LHCN-M2 (cell line): ENCODE data around the gene ARHGAP9. TPM values are rescaled to one million over a fixed set of nuclear protein-coding genes. Genes with fewer than 3 reads are reported as not detected.
"Not testable (repeated sequence)": the region's sequence is repeated elsewhere in the genome, so short reads cannot be mapped to it uniquely, and the experiment has no call there.

ENCODE experiments used
- DNase-seq: peaks from one replicate; pipeline ENCODE4 v3.0.0-alpha.2; 2012; ENCODE audit warnings: low read depth
- total RNA-seq: library from RNA; depleted of rRNA; stranded (reverse); fragments of >200 nt; gene quantifications from 2 replicates; pipeline ENCODE4 v1.2.3, GENCODE V29; 2014

ARHGAP9 gene
- total RNA-seq, 1 experiment from 2014 or later: 0.23 TPM

- not testable (repeated sequence) for DNase-seq
Measured at GRCh38 chr12:57517718-57518117, 38.1 kb upstream of the ARHGAP9 start.

DNA sequence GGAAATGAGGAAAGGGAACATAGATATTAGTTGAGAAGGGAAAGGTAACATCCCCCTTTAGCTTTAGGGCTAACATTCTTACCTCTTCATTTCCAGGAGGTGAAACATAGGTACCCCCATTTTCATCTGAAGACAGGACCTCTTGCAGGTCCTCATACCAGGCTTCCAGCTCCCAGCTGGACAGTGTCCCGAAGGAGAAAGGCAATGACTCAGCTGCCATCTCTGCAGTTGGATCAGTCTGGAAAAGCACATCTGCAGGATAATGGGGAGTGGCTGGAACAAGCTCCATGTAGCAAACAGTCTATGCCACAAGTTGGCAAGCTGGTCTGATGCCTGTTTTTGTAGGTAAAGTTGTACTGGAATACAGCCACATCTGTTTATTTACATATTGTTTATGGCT lies 37.5 kb upstream of the ARHGAP9 start:
- DNase-seq: peak; percentile 60

GRCh38 chr12:57516617-57517153 lies 37.0 kb upstream of the ARHGAP9 start:
- no peak for DNase-seq

DNA sequence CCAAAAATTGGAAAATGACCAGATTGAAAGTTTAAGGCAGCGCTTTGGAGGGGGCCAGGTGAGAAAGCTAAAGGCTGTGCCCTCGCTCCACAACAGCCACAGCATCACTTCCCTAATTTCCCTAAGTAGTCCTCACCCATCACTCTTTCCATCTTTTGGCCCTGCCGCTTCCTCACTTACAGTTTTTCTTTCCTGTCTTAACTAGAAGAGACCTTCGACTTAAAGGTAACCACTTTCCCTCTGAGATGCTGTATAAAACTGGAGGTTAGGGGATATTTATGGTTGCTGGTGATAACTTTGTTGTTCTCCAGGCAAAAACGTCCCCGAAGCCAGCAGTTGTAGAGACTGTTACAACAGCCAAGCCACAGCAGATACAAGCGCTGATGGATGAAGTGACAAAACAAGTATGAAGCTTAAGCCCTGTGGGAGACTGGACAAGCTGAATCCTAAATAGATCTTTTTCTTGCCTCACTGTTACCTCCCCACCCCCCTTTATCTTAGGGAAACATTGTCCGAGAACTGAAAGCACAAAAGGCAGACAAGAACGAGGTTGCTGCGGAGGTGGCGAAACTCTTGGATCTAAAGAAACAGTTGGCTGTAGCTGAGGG lies 36.4 kb upstream of the ARHGAP9 start:
- DNase-seq: no peak

GRCh38 chr12:57515408-57515933 lies 35.8 kb upstream of the ARHGAP9 start:
- no peak for DNase-seq

DNA sequence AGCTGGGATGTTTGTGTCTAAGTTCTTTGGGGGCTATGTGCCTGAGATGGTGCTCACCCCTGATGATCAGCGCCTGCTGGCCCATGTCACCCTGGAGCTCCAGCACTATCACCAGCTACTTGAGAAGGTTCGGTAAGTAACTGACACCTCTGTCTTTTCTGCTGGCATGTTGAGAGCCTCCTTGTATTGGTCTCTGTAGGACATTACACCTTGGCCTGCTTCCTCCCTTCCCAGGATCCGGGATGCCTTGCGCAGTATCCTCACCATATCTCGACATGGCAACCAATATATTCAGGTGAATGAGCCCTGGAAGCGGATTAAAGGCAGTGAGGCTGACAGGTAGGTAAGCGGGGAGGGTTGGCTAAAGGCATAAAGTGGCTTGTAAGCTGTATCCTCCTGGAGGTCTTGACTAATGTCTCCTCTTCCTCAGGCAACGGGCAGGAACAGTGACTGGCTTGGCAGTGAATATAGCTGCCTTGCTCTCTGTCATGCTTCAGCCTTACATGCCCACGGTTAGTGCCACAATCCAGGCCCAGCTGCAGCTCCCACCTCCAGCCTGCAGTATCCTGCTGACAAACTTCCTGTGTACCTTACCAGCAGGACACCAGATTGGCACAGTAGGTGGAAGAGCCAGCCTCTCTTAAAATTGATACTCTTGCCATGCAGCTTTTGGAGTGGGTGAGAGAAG lies 35.2 kb upstream of the ARHGAP9 start:
- no peak for DNase-seq

DNA sequence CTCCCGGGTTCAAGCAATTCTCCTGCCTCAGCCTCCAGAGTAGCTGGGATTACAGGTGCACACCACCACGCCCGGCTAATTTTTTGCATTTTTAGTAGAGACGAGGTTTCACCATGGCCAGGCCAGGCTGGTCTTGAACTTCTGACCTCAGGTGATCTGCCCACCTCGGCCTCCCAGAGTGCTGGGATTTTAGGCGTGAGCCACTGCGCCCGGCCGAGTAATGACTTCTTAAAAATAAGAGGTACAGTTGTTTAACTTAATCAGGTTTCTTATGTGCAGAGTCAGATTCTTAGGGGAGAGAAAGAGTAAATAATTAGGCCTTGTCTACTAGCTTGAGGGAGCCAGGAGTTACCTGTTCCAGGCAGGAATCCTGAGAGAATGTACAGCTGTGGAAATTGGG lies 34.6 kb upstream of the ARHGAP9 start:
- DNase-seq: not testable (repeated sequence)

DNA sequence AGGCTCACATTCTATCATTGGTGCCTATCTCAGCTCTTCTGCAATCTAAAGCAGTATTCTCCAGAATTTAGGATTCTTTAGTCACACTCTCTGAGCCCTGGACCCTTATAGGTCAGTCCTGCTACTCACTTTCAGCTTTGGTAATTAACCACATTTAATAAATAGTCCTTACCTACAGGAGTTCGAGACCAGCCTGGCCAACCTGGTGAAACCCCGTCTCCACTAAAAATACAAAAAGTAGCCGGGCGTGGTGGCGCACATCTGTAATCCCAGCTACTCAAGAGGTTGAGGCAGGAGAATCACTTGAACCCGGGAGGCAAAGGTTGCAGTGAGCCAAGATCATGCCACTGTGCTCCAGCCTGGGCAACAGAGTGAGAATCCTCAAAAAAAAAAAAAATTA lies 34.0 kb upstream of the ARHGAP9 start:
- DNase-seq: not testable (repeated sequence)

GRCh38 chr12:57513266-57513665 lies 33.6 kb upstream of the ARHGAP9 start:
- DNase-seq: no peak

DNA sequence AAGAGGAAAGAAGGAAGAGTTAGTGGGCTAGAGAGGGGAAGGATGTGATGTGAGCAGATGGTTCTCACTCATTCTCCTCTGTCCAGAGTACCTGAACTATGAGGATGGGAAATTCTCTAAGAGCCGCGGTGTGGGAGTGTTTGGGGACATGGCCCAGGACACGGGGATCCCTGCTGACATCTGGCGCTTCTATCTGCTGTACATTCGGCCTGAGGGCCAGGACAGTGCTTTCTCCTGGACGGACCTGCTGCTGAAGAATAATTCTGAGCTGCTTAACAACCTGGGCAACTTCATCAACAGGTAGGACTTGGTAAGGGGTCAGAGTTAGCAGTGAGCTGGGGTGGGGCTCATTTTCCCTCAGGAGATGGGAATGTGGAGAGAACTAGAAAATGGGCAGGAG lies 33.0 kb upstream of the ARHGAP9 start:
- no peak for DNase-seq

DNA sequence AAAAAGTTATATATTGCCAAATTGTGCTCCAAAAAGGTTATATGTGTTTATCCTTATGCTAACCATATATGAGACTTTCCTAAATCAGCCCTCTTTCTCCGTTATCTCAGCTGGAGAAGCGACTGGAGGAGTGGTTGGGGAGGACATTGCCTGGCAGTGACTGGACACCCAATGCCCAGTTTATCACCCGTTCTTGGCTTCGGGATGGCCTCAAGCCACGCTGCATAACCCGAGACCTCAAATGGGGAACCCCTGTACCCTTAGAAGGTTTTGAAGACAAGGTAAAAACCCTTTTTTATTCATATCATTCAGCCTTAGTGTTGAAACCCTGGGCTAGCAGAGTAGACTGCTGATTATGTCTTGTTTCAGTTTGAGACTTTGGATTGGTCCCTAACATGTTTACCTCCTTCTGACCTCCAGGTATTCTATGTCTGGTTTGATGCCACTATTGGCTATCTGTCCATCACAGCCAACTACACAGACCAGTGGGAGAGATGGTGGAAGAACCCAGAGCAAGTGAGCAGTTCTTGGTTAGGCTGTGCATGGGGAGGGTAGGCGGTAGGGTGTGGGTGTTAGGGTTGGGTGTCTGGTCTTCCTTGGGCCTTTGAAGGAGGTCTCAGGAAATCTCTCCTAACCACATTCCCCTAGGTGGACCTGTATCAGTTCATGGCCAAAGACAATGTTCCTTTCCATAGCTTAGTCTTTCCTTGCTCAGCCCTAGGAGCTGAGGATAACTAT lies 32.1 kb upstream of the ARHGAP9 start:
- no peak for DNase-seq

DNA sequence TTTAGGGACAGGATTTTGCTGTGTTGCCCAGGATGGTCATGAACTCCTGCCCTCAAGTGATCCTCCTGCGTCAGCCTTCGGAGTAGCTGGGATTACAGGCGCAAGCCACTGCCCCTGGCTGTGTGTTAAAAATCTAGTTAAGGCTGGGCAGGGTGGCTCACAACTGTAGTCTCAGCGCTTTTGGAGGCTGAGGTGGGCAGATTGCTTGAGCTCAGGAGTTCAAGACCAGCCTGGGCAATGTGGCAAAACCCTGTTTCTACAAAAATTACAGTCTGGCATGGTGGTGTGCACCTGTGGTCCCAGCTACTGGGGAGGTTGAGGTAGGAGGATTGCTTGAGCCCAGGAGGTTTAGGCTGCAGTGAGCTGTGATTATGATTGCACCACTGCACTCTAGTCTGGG lies 31.5 kb upstream of the ARHGAP9 start:
- DNase-seq: no peak

DNA sequence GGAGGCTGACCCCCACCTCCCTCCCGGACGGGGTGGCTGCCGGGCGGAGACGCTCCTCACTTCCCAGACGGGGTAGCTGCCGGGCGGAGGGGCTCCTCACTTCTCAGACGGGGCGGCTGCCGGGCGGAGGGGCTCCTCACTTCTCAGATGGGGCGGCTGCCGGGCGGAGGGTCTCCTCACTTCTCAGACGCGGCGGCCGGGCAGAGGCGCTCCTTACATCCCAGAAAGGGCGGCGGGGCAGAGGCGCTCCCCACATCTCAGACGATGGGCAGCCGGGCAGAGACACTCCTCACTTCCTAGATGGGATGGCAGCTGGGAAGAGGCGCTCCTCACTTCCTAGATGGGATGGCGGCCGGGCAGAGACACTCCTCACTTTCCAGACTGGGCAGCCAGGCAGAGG lies 28.1 kb upstream of the ARHGAP9 start:
- DNase-seq: not testable (repeated sequence)

DNA sequence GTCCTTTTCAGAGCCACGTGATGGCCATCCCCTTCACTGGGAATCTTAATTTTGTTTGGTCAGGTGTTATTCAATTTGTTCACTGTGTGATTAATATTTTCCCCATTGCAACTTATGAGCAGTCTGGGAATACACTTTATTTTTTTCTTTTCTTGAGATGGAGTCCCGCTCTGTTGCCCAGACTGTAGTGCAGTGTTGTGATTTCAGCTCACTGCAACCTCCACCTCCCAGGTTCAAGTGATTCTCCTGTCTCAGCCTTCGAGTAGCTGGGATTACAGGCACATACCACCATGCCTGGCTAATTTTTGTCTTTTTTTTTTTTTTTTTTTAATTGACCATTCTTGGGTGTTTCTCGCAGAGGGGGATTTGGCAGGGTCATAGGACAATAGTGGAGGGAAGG lies 26.9 kb upstream of the ARHGAP9 start:
- DNase-seq: not testable (repeated sequence)

DNA sequence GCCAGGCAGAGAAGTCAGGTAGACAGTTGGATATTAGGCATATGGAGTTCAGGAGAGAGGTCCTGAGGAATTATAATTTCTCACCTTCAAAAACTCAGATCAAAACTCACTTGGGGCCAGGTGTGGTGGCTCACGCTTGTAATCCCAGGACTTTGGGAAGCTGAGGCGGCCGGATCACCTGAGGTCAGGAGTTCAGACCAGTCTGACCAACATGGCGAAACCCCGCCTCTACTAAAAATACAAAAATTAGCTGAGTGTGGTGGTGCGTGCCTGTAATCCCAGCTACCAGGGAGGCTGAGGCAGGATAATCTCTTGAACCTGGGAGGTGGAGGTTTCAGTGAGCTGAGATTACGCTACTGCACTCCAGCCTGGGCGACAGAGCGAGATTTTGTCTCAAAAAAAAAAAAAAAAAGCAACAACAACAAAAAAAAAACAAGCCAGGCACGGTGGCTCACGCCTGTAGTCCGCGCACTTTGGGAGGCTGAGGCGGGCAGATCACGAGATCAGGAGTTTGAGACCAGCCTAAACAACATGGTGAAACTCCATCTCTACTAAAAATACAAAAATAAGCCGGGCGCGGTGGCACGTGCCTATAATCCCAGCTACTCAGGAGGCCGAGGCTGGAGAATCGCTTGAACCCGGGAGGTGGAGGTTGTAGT lies 22.8 kb upstream of the ARHGAP9 start:
- not testable (repeated sequence) for DNase-seq

DNA sequence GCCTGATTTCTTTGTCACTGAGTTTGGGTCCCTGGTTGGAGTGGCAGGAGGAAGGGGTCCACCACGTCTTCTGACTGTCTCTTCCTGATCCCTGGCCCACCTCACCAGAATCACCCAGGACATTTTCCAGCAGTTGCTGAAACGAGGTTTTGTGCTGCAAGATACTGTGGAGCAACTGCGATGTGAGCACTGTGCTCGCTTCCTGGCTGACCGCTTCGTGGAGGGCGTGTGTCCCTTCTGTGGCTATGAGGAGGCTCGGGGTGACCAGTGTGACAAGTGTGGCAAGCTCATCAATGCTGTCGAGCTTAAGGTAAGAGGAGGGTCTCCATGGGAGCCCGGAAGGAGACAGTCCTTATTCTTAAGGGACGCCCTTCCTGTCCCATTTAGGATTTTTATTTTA lies 20.5 kb upstream of the ARHGAP9 start:
- DNase-seq: no peak

- DNase-seq: no peak
Measured at GRCh38 chr12:57498571-57498970, 18.9 kb upstream of the ARHGAP9 start.

DNA sequence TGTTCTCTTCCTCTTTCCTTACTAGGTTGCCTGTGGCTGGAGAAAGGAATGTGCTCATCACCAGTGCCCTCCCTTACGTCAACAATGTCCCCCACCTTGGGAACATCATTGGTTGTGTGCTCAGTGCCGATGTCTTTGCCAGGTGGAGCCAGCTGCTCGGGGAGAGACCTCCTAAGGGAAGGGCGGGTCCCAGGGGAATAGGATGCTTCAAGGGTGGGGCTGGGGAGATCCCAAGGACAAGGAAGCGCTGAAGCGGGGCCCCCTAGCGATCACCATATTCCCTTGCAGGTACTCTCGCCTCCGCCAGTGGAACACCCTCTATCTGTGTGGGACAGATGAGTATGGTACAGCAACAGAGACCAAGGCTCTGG lies 18.5 kb upstream of the ARHGAP9 start:
- DNase-seq: no peak

GRCh38 chr12:57497223-57498131 lies 17.8 kb upstream of the ARHGAP9 start:
- no peak for DNase-seq

DNA sequence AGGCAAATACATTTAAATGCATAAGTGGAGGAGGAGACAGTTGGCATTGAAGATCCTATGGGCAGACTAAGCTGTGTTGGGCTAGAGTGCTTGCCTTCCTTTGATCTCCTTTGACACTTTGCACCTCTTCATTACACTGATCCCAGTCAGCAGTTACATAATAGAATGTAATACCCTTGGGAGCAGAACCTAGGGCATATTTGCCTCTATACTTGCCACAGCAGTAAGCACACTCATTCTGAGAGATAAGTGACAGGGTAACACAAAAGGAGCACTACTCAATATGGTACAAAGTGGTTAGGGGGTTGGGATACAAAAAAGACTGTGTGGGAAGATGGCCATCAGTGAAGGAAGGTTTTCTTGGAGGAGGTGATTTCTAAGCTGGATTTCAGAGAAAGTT lies 17.2 kb upstream of the ARHGAP9 start:
- no peak for DNase-seq
